HepG2 (cell line): ENCODE measurements around the gene C1orf116. TPM values are rescaled to one million over a fixed set of nuclear protein-coding genes. Genes with fewer than 3 reads are reported as not detected.

ENCODE experiments used
- CSRNP1 ChIP-seq: sonication (generic); formaldehyde crosslinking; IDR thresholded peaks from 2 replicates; pipeline ENCODE4 v1.8.1; 2023; ENCODE audit warnings: mild to moderate bottlenecking, missing genetic modification reagents
- DMAP1 ChIP-seq: IDR thresholded peaks from 2 replicates; pipeline ENCODE4 v1.6.1; 2016
- EED ChIP-seq: sonication (generic); formaldehyde crosslinking; IDR thresholded peaks from 2 replicates; pipeline ENCODE4 v1.5.0; 2020; ENCODE audit warnings: mild to moderate bottlenecking, missing genetic modification reagents
- MTF2 ChIP-seq: sonication (generic); formaldehyde crosslinking; IDR thresholded peaks from 2 replicates; pipeline ENCODE4 v1.5.0; 2020; ENCODE audit warnings: missing genetic modification reagents, borderline replicate concordance
- ONECUT2 ChIP-seq: sonication (generic); formaldehyde crosslinking; IDR thresholded peaks from 2 replicates; pipeline ENCODE4 v1.4.0; 2020; ENCODE audit warnings: missing genetic modification reagents
- PITX1 ChIP-seq: sonication (generic); formaldehyde crosslinking; IDR thresholded peaks from 2 replicates; pipeline ENCODE4 v1.5.1; 2020; ENCODE audit warnings: mild to moderate bottlenecking, missing genetic modification reagents
- POGZ ChIP-seq: sonication (generic); formaldehyde crosslinking; IDR thresholded peaks from 2 replicates; pipeline ENCODE4 v1.4.0; 2020; ENCODE audit warnings: mild to moderate bottlenecking, missing genetic modification reagents
- SIX1 ChIP-seq: sonication (generic); formaldehyde crosslinking; IDR thresholded peaks from 2 replicates; pipeline ENCODE4 v1.4.0; 2020; ENCODE audit warnings: missing genetic modification reagents, borderline replicate concordance
- SOX13 ChIP-seq, 3 experiments: fragments of 450-650 bp in 1 of 3; sonication (generic) in 1 of 3; formaldehyde crosslinking in 1 of 3; IDR thresholded peaks in 2 of 3; conservative IDR thresholded peaks in 1 of 3; 2 replicates each; pipeline versions ENCODE4 v1.5.0 to v1.6.1; 2016 to 2020; ENCODE audit warnings: antibody characterized with exemption in 1 of 3, mild to moderate bottlenecking in 1 of 3, missing compliant biosample characterization in 1 of 3, missing genetic modification reagents in 1 of 3, moderate library complexity in 1 of 3
- SP5 ChIP-seq: IDR thresholded peaks from 2 replicates; pipeline ENCODE4 v1.6.1; 2016; ENCODE audit warnings: low read depth, borderline replicate concordance
- SRY ChIP-seq: sonication (generic); formaldehyde crosslinking; IDR thresholded peaks from 2 replicates; pipeline ENCODE4 v1.8.0; 2022; ENCODE audit warnings: mild to moderate bottlenecking, missing genetic modification reagents
- TEAD3 ChIP-seq: optimal IDR thresholded peaks from 2 replicates; pipeline ENCODE3; 2016; ENCODE audit warnings: borderline replicate concordance
- TGIF2 ChIP-seq: IDR thresholded peaks from 2 replicates; pipeline ENCODE4 v1.6.1; 2016; ENCODE audit warnings: control low read depth, missing compliant biosample characterization
- ZBTB25 ChIP-seq: IDR thresholded peaks from 2 replicates; pipeline ENCODE4 v1.6.1; 2018; ENCODE audit warnings: missing genetic modification reagents
- ZBTB37 ChIP-seq: sonication (generic); formaldehyde crosslinking; IDR thresholded peaks from 2 replicates; pipeline ENCODE4 v1.4.0; 2020; ENCODE audit warnings: mild to moderate bottlenecking, missing genetic modification reagents
- ZFP1 ChIP-seq: IDR thresholded peaks from 2 replicates; pipeline ENCODE4 v1.6.1; 2016
- ZMAT3 ChIP-seq: sonication (generic); formaldehyde crosslinking; conservative IDR thresholded peaks from 2 replicates; pipeline ENCODE4 v1.7.0; 2021; ENCODE audit warnings: missing genetic modification reagents
- ZNF138 ChIP-seq: sonication (generic); formaldehyde crosslinking; IDR thresholded peaks from 2 replicates; pipeline ENCODE4 v1.5.0; 2020; ENCODE audit warnings: mild to moderate bottlenecking, low read depth, missing genetic modification reagents
- ZNF160 ChIP-seq: sonication (generic); formaldehyde crosslinking; IDR thresholded peaks from 2 replicates; pipeline ENCODE4 v1.8.0; 2022; ENCODE audit warnings: mild to moderate bottlenecking, inconsistent platforms, missing genetic modification reagents
- ZNF547 ChIP-seq: sonication (generic); formaldehyde crosslinking; IDR thresholded peaks from 2 replicates; pipeline ENCODE4 v1.5.1; 2020; ENCODE audit warnings: mild to moderate bottlenecking, missing genetic modification reagents
- ZNF558 ChIP-seq: sonication (generic); formaldehyde crosslinking; IDR thresholded peaks from 2 replicates; pipeline ENCODE4 v1.9.0; 2022; ENCODE audit warnings: mild to moderate bottlenecking, missing genetic modification reagents, borderline replicate concordance
- ZNF781 ChIP-seq: sonication (generic); formaldehyde crosslinking; IDR thresholded peaks from 2 replicates; pipeline ENCODE4 v1.5.1; 2020; ENCODE audit warnings: borderline replicate concordance, mild to moderate bottlenecking, missing genetic modification reagents; ENCODE audit errors: not compliant biosample characterization
- ZNF878 ChIP-seq: sonication (generic); formaldehyde crosslinking; IDR thresholded peaks from 2 replicates; pipeline ENCODE4 v1.8.1; 2023; ENCODE audit warnings: mild to moderate bottlenecking, missing genetic modification reagents, moderate library complexity
- ZNF891 ChIP-seq: sonication (generic); formaldehyde crosslinking; IDR thresholded peaks from 2 replicates; pipeline ENCODE4 v1.5.0; 2020; ENCODE audit warnings: mild to moderate bottlenecking, missing genetic modification reagents
- ZSCAN9 ChIP-seq: IDR thresholded peaks from 2 replicates; pipeline ENCODE4 v1.6.1; 2016; ENCODE audit warnings: borderline replicate concordance
- polyA plus RNA-seq, 8 experiments: library from polyadenylated mRNA; depleted of rRNA in 3 of 8; stranded (reverse) in 7 of 8; unstranded in 1 of 8; fragments of >200 nt; fragmentation: Illumina TruSeq in 4 of 8; extraction: Trizol in 4 of 8; gene quantifications; 2 replicates each; pipeline versions ENCODE4 v1.2.1 to v1.2.3, GENCODE V29; 2011 to 2016; ENCODE audit warnings: low read depth in 4 of 8, missing spikeins in 1 of 8, mixed read lengths in 1 of 8; ENCODE audit not compliant: insufficient read depth in 1 of 8
- total RNA-seq, 5 experiments: library from RNA; depleted of rRNA; stranded (reverse); fragments of >200 nt; fragmentation: Illumina TruSeq; extraction: Trizol; gene quantifications; 2 replicates each; pipeline ENCODE4 v1.2.3, GENCODE V29; 2016; ENCODE audit warnings: low read depth in 1 of 5

C1orf116 gene
- total and polyA plus RNA-seq, 2 of the 13 experiments (the other 11 are each of a cell fraction or from before 2014, with no cell fraction given) = 0.51 to 0.95 TPM

- TF ChIP-seq DMAP1 (CRISPR knock-in tag) = peak; percentile 21; the same call in 1 of the 2 replicates
- TF ChIP-seq MTF2 (CRISPR knock-in tag) = no peak
- TF ChIP-seq ZSCAN9 = peak; percentile 11; the same call in 1 of the 2 replicates
- TF ChIP-seq EED (CRISPR knock-in tag) = no peak
- no peak for TF ChIP-seq SIX1 (CRISPR knock-in tag)
- no peak for TF ChIP-seq ZMAT3 (CRISPR knock-in tag)
- TF ChIP-seq ZNF891 (CRISPR knock-in tag) = no peak
- no peak for TF ChIP-seq ZBTB25 (CRISPR knock-in tag)
- TF ChIP-seq TGIF2 = no peak
- no peak for TF ChIP-seq ZNF781
- no peak for TF ChIP-seq ZNF558 (CRISPR knock-in tag)
- no peak for TF ChIP-seq SOX13 (IDR thresholded peaks at IDR 0.05)
- peak in 1 of 2 experiments; percentile 91; a peak in 2 of 4 replicates for TF ChIP-seq SOX13 (CRISPR knock-in tag; conservative IDR thresholded peaks at IDR 0.05 in 1 of 2, IDR thresholded peaks at IDR 0.05 in 1 of 2)
- no peak; the same call in 1 of the 2 replicates for TF ChIP-seq ZNF878
- no peak for TF ChIP-seq SP5 (CRISPR knock-in tag)
- TF ChIP-seq ZBTB37 = no peak
- no peak for TF ChIP-seq PITX1 (CRISPR knock-in tag)
- no peak for TF ChIP-seq ZNF138 (CRISPR knock-in tag)
- TF ChIP-seq ONECUT2 = no peak
- no peak for TF ChIP-seq ZNF160 (CRISPR knock-in tag)
- TF ChIP-seq CSRNP1 (CRISPR knock-in tag) = no peak
- no peak for TF ChIP-seq SRY (CRISPR knock-in tag)
- TF ChIP-seq POGZ (CRISPR knock-in tag) = peak; percentile 67
- no peak for TF ChIP-seq ZNF547
- peak; percentile 67 for TF ChIP-seq TEAD3
- no peak for TF ChIP-seq ZFP1 (CRISPR knock-in tag)
Measured at GRCh38 chr1:207009182-207009850, 23.2 kb downstream of the C1orf116 start (continued).
